HG03442 (cell line): ENCODE results near the gene IAH1.
A peak's percentile ranks its signal among the peaks of the same experiment; 100 is the strongest.

ENCODE experiments used
- ATAC-seq: cut with Tn5 transposase; IDR thresholded peaks from one replicate; pipeline ENCODE4 v1.9.1; 2021; ENCODE audit warnings: mild to moderate bottlenecking, moderate library complexity; ENCODE audit not compliant: unreplicated experiment

Gene IAH1

GRCh38 chr2:9474361-9475057 is at the start of gene IAH1:
Gene IAH1, plus strand, starts transcription at chr2:9474551. Its CDS starts 16 bp downstream, at chr2:9474567.
- peak; percentile 74 for ATAC-seq

GRCh38 chr2:9428965-9429577 is 45.3 kb upstream of the IAH1 start:
- ATAC-seq = no peak

- ATAC-seq = no peak
Measured at GRCh38 chr2:9430316-9431293, 43.7 kb upstream of the IAH1 start.

- no peak for ATAC-seq
Measured at GRCh38 chr2:9434489-9434888, 39.9 kb upstream of the IAH1 start.

- no peak for ATAC-seq
Measured at GRCh38 chr2:9439536-9439935, 34.8 kb upstream of the IAH1 start.

- ATAC-seq = no peak
Measured at GRCh38 chr2:9440058-9440727, 34.2 kb upstream of the IAH1 start.

- no peak for ATAC-seq
Measured at GRCh38 chr2:9441556-9441955, 32.8 kb upstream of the IAH1 start.

- ATAC-seq = no peak
Measured at GRCh38 chr2:9443526-9443925, 30.8 kb upstream of the IAH1 start.

GRCh38 chr2:9445089-9445488 is 29.3 kb upstream of the IAH1 start:
- ATAC-seq = no peak

GRCh38 chr2:9451231-9451630 is 23.1 kb upstream of the IAH1 start:
- no peak for ATAC-seq

- no peak for ATAC-seq
Measured at GRCh38 chr2:9460441-9461017, 13.8 kb upstream of the IAH1 start.

GRCh38 chr2:9461079-9461478 is 13.3 kb upstream of the IAH1 start:
- ATAC-seq = no peak

GRCh38 chr2:9462313-9462712 is 12.0 kb upstream of the IAH1 start:
- no peak for ATAC-seq

- no peak for ATAC-seq
Measured at GRCh38 chr2:9462886-9463697, 11.3 kb upstream of the IAH1 start.

- ATAC-seq = no peak
Measured at GRCh38 chr2:9463698-9464034, 10.7 kb upstream of the IAH1 start.

- ATAC-seq = no peak
Measured at GRCh38 chr2:9465170-9465569, 9.2 kb upstream of the IAH1 start.

- ATAC-seq = no peak
Measured at GRCh38 chr2:9466147-9466683, 8.1 kb upstream of the IAH1 start.

- no peak for ATAC-seq
Measured at GRCh38 chr2:9467687-9468086, 6.7 kb upstream of the IAH1 start.

GRCh38 chr2:9471206-9471605 is 3.1 kb upstream of the IAH1 start:
- no peak for ATAC-seq

- ATAC-seq = no peak
Measured at GRCh38 chr2:9472511-9472910, 1.8 kb upstream of the IAH1 start.
